Medulla oblongata (tissue), 1 donor: Measurements from ENCODE around the gene TAF15.
A peak's percentile ranks its signal among the peaks of the same experiment; 100 is the strongest.

Source experiments
- DNase-seq: peaks from one replicate; pipeline ENCODE4 v3.0.0-alpha.2; 2015; ENCODE audit errors: extremely low spot score

TAF15 gene

GRCh38 chr17:35788477-35789368 is 20.6 kb upstream of the TAF15 start:
- DNase-seq = no peak

DNA sequence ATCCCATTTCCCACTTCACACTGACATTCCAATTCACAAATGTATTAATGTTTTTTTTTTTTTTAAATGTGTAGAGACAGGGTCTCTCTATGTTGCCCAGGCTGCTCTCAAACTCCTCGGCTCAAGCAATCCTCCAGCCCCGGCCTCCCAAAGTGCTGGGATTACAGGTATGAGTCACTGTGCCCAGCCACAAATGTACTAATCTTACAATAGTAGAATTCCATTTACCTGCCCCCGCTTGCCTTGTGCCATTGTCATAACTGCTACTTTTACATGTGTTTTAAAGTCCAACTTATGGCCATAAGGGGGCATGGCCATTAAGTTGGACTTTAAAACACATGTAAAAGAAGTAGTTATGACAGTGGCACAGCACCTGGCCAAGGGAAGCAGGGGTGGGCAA is 18.4 kb upstream of the TAF15 start:
- DNase-seq = no peak

DNA sequence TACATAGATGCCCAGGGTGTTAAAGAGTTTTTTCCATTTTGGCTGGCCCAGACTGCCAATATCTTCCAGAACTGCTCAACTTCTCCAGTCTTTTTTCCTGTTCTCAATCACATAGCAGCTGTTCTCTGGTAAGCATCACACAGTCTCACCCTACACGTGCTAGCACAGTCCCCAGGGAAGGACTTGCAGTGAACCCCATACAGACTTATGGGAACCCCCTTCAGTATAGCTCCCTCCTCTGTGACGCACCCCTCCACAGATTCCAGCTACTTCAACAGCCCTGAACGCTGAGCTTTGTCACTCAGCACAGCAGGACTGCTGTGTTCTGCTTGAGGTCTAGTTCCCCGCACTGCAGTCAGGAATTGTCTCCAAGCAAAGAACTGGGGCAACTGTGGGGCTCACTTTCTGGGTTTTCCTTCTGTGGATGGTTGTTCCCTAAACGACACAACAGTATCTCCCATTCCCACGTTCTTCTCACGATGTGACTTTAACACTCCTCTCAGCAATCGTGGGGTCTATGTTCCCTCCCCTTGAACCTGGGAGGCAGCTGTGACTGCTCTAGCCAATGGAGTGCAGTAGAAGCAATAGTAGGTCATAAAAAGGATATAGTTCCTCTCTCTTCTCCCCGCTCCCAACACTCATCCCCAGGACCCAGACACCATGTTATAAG is 17.5 kb upstream of the TAF15 start:
- no peak for DNase-seq

GRCh38 chr17:35793257-35793656 is 16.0 kb upstream of the TAF15 start:
- DNase-seq = no peak

DNA sequence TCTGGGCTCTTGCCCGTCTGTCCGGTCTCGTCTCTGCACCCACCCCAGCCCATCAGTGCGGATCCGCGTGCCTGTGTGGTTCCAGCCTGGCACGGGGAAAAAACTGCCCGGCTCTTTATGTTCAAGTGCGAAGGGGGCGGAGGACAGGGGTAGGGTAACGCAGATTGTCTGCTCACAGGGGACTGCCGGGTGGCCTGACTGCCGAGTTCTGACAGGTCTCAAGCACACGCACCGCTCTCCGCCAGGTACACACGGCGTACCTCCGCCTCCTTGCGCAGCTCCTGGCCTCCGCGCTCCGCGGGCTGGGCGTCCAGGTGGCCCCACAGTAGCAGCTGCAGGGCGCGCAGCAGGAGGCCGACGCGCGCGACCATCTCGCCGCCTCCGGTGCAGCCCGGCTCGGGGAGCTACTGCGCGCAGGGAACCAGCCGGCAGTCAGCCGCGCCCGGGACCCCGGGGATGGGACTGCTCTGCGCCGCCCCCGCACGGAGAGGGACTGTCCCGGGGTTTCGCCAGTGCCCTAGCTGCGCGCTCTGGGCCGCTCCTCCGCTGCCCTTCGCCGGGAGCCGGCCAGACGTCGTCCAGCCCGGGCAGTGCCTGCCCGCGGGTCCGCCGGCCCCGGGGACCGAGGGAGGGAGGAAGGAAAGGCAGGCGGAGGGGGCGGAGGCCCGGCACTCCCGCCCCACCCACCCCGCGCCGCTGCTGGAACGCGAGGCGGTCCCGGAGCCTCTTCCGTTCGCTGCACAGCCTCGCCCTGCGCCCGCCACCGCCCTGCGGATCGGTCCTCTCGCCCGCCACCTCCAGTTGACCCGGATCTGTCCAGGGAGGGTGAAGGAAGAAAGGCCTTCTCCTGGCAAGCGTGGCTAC is 14.0 kb upstream of the TAF15 start, which contains the start of gene MMP28:
MMP28 (minus strand) TSS at position 635 of the 864 bp plus-strand sequence; CDS start at position 371, 264 bp downstream.
- DNase-seq = no peak

- no peak for DNase-seq
Observed at GRCh38 chr17:35795871-35796265, 13.4 kb upstream of the TAF15 start.

DNA sequence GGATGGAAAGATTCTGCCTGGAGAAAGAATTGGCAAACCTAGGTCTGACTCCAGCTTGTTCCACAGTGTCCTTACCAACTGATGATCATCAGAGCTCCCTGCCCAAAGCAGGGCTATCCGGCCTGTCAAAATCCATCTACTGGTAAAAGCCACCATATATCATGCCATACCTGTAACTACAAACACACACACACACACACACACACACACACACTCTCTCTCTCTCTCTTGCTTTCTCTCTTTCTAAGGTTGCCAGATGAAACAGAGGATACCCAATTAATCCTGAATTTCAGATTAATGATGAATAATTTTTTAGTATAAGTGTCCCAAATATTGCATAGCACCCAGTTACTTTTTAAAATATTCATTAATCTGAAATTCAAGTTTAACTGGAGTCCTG is 12.3 kb upstream of the TAF15 start:
- no peak for DNase-seq

DNA sequence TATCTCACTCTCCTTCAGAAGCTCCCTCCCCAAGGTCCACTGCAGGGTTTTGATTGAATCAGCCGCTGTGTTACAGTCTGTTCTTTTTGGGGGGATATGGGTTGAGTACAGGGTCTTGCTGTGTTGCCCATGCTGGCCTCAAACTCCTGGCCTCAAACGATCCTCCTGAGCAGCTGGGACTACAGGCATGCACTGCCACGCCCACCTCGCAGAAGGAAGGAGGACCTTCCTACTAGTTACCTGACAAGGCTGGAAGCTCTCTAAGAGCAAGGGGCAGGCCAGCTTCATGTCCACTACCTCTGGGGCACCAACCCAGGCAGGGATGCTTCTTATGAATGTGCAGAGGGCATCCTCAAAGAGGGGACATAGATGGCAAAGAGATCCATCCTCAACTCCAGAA is 11.9 kb upstream of the TAF15 start:
- no peak for DNase-seq

GRCh38 chr17:35797918-35798317 is 11.4 kb upstream of the TAF15 start:
- no peak for DNase-seq

GRCh38 chr17:35799942-35800341 is 9.3 kb upstream of the TAF15 start:
- DNase-seq = peak; percentile 87

GRCh38 chr17:35801583-35802224 is 7.6 kb upstream of the TAF15 start:
- DNase-seq = peak; percentile 82

DNA sequence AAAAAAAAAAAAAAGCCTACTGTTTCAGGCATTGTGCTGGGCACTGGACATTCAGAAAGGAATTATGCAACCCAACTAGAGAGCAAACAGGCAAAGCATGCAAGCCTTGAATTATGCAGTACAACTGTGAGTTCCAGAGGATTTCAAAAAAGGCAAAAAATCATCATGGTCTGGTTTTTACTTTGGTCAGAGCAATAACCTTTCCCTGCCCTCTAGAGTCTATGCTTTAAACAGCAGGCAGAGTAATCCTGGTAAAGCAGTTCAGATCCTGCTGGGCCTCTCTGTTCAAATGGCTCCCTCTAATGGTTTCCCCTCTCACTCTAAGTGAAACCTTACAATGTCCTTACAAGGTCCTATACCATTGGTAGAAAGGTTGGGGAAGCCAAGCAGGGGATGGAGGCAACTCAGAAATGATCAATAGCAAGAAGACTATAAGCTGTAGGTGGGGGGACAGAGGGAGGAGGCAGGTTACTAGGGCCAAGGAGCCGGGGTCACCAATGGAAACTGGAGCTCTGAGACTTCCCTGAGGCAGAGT is 4.6 kb upstream of the TAF15 start:
- peak; percentile 91 for DNase-seq

DNA sequence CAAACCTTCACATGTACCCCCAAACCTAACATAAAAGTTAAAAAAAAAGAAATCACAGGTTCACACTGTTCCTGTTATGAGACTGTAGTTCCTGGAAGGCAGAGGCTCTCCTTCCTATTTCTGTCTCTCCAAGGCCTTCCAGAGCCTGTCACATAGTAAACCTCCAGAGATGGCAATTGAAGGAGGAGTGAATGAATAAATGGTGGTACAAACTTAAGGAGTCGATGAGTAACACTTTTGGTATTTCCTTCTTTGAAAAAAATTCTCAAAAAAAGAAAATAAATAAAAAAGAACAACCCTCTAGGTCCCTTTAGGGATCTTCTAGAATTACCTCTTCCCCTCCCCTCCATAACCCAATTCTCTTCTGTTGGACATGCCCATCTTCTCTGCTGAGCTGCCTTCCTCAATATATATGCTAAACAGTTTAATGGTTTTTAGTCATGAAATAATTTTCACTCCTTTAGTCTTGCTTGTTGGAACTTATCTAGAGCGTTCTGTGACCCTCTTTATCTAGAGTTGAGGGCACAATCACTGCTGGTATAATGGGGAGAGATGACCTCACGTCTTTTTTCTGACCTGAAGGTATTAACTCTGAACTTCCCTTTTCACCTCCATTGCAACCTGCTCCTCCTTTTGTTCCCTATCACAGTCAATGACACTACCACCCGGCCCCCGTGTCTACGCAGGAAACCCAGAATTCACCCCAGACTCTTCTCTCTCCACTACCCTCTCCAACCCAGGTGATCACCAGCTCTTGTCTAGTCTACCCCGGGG is 1.7 kb upstream of the TAF15 start:
- no peak for DNase-seq

DNA sequence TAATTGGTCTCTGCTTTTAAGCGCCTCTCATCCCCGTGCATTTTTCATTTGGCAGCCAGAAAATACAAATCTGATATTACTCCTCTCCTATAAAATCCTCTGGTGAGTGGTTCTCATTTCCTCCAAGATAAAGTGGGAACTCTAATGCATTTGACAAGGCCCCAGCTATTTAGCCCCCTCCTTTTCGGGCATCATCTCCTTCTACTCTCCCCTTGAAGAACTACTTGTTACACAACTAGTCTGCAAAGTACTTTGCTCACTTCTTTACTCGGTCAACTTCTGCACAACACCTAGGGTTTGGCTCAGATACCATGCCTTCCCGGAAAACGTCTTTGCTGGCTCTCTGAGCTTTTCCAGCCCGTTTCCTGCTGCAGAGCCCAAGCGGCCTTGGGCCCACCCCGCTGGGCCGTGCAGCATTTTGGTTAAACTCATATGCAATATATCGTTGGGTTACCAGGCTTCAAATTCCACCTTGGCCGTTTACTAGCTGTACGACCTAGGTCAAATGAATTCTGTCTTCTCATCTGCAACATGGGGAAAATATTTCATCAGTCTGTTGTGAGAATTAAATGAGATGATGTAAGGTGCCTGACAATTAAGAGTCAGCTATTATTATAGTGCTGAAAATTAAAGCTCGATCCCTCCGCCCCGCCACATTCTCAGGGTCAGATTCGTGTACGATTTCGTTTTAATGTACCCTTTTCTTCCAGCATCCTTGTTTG is 883 bp upstream of the TAF15 start:
- no peak for DNase-seq

GRCh38 chr17:35809855-35810461 is 674 bp downstream of the TAF15 start:
- peak; percentile 26 for DNase-seq

DNA sequence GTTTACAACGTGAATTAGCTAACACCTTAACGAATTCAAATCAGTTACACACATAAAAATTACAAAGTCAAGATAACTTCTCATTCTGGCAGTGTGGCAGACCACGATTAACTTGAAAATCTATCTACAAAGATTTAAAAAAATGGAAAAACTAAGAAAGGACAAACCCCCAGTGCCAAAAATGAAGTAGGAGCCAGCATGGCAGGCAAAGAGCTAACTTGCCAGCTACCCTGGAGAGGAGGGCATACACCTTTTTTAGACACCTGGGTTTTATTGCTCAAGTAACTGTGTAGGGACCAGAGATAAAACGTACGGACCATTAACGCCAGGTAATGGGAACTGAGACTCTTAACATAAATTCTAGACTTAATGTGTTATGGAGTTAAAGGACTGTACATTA is 2.5 kb downstream of the TAF15 start:
- DNase-seq = no peak

GRCh38 chr17:35812456-35812855 is 3.2 kb downstream of the TAF15 start:
- no peak for DNase-seq

DNA sequence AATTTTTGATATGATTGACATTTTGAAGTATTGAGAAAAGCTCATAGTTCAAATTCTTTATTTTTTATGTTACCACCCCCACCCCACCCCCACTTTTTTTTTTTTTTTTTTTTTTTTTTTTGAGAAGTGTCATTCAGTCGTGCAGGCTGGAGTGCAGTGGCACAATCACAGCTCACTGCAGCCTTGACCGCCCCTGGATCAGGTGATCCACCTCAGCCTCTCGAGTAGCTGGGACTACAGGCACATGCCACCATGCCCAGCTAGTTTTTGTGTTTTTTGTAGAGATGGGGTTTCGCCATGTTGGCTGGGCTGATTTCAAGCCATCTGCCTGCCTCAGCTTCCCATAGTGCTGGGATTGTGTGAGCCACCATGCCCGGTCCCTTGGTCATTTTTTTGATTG is 7.4 kb downstream of the TAF15 start:
- no peak for DNase-seq

- no peak for DNase-seq
Observed at GRCh38 chr17:35817196-35817595, 7.9 kb downstream of the TAF15 start.
